Tibial nerve (tissue), 4 donors: ENCODE data around the gene SLC25A20. TPM values are rescaled to one million over a fixed set of nuclear protein-coding genes. Genes with fewer than 3 reads are reported as not detected.

ENCODE experiments used
- DNase-seq, 2 donors: peaks; one replicate each; pipeline ENCODE4 v3.0.0-alpha.2; 2019; ENCODE audit warnings: low spot score in 2 of 2
- H3K27ac ChIP-seq, 4 donors: fragments of 200-600 bp; sonication (generic) in 3 of 4; one replicate each; pipeline ENCODE4 v1.5.1; 2017 to 2019; ENCODE audit warnings: mild to moderate bottlenecking in 1 of 4
- H3K27me3 ChIP-seq, 2 donors: fragments of 200-600 bp; sonication (generic) in 1 of 2; one replicate each; pipeline versions ENCODE4 v1.5.1 to v1.6.0; 2017 to 2019
- H3K36me3 ChIP-seq, 3 donors: fragments of 200-600 bp; sonication (generic); one replicate each; pipeline ENCODE4 v1.5.1; 2018 to 2019
- H3K4me1 ChIP-seq, 4 donors: fragments of 200-600 bp; sonication (generic) in 3 of 4; one replicate each; pipeline ENCODE4 v1.5.1; 2017 to 2019
- H3K4me3 ChIP-seq, 4 donors: fragments of 200-600 bp; sonication (generic) in 3 of 4; one replicate each; pipeline ENCODE4 v1.5.1; 2017 to 2019; ENCODE audit warnings: mild to moderate bottlenecking in 1 of 4, moderate library complexity in 1 of 4
- H3K9me3 ChIP-seq, 4 donors: fragments of 200-600 bp; sonication (generic) in 3 of 4; one replicate each; pipeline ENCODE4 v1.5.1; 2017 to 2019
- CTCF ChIP-seq, 5 experiments: fragments of 200-600 bp in 3 of 5; fragments of 450-650 bp in 2 of 5; sonication (generic) in 3 of 5; IDR thresholded peaks; one replicate each; pipeline ENCODE4 v1.5.1; 2016 to 2019; ENCODE audit warnings: antibody characterized with exemption in 5 of 5, mild to moderate bottlenecking in 3 of 5, moderate library complexity in 2 of 5
- EP300 ChIP-seq, 2 donors: sonication (generic); formaldehyde crosslinking; IDR thresholded peaks; one replicate each; pipeline ENCODE4 v1.6.1; 2017; ENCODE audit warnings: antibody characterized with exemption in 2 of 2, mild to moderate bottlenecking in 1 of 2
- POLR2A ChIP-seq, 2 donors: fragments of 450-650 bp; IDR thresholded peaks; one replicate each; pipeline ENCODE4 v1.6.1; 2017; ENCODE audit warnings: antibody characterized with exemption in 2 of 2, mild to moderate bottlenecking in 2 of 2, moderate library complexity in 2 of 2
- whole genome bisulfite sequencing, 2 donors: methylation state at CpG; one replicate each; pipeline ENCODE4 v1.1.5; 2018; 5-methylcytosine and 5-hydroxymethylcytosine counted together
- total RNA-seq, 4 donors: library from RNA; depleted of rRNA; stranded (reverse); fragments of >200 nt; gene quantifications; one replicate each; pipeline ENCODE4 v1.1.0, GENCODE V29; 2016

SLC25A20 gene
- 10 to 100 TPM; 19.6 to 39.3 (median 22.1) TPM for total RNA-seq

GRCh38 chr3:48898383-48899234 lies at the start of gene SLC25A20:
SLC25A20 (minus strand) TSS chr3:48898882; CDS start chr3:48898794, 88 bp downstream.
- Histone ChIP-seq H3K27me3 (no peaks in the 10 kb centered on the region), H3K27ac (peak within 1 kb of the TSS; percentile 38 to 84 (median 79)), H3K9me3 (no peaks in the 10 kb centered on the region), H3K4me1 (peaks cover 0 to 27% (median 15%) of the 10 kb centered on the region in 4 donors), H3K36me3 (no peaks in the 10 kb centered on the region), H3K4me3 (peak within 1 kb of the TSS; percentile 46 to 84 (median 58))
- peak in 1 of 5 experiments; percentile 17 for TF ChIP-seq CTCF (IDR thresholded peaks at IDR 0.05)
- peak in 1 of 2 donors; percentile 55 for TF ChIP-seq POLR2A (IDR thresholded peaks at IDR 0.05)
- peak; percentile 61 to 84 for TF ChIP-seq EP300 (IDR thresholded peaks at IDR 0.05)
- DNase-seq, result peak; percentile 76 to 79
- WGBS, 2 donors, result 4 to 6% methylated on average over 30 to 54 of the region's 54 CpGs

- peaks cover 0 to 26% (median 0%) of the 10 kb centered on the region in 3 donors for H3K36me3 ChIP-seq
- H3K27ac ChIP-seq, result peak overlapping the region in 1 of 4 donors; percentile 40
- DNase-seq, result no peak
- peaks cover 0 to 6% (median 0%) of the 10 kb centered on the region in 4 donors for H3K4me1 ChIP-seq
- 67 to 77% methylated on average over 4 of the region's 4 CpGs for WGBS, 2 donors
- no peak overlapping the region for H3K4me3 ChIP-seq
- H3K9me3 ChIP-seq, result no peaks in the 10 kb centered on the region
- H3K27me3 ChIP-seq, result no peaks in the 10 kb centered on the region
- TF ChIP-seq CTCF (IDR thresholded peaks at IDR 0.05) (no peak), POLR2A (IDR thresholded peaks at IDR 0.05) (no peak), EP300 (IDR thresholded peaks at IDR 0.05) (no peak)
These were observed 47.3 kb upstream of the SLC25A20 start for GRCh38 chr3:48945891-48946549.

- 92 to 96% methylated on average over 2 of the region's 2 CpGs for WGBS, 2 donors
- Histone ChIP-seq H3K4me1 (peaks cover 0 to under 1% (median 0%) of the 10 kb centered on the region in 4 donors), H3K4me3 (no peak overlapping the region), H3K9me3 (no peaks in the 10 kb centered on the region), H3K27ac (peak overlapping the region in 1 of 4 donors; percentile 40), H3K27me3 (no peaks in the 10 kb centered on the region), H3K36me3 (peaks cover 0 to 26% (median 0%) of the 10 kb centered on the region in 3 donors)
- no peak for DNase-seq
- TF ChIP-seq POLR2A (IDR thresholded peaks at IDR 0.05) (no peak), EP300 (IDR thresholded peaks at IDR 0.05) (no peak), CTCF (IDR thresholded peaks at IDR 0.05) (no peak)
These were observed 46.8 kb upstream of the SLC25A20 start for GRCh38 chr3:48945432-48945831.

- peaks cover 0 to 18% (median 5%) of the 10 kb centered on the region in 3 donors for H3K36me3 ChIP-seq
- no peaks in the 10 kb centered on the region for H3K27me3 ChIP-seq
- no peak for DNase-seq
- TF ChIP-seq POLR2A (IDR thresholded peaks at IDR 0.05), result no peak
- no peak for TF ChIP-seq CTCF (IDR thresholded peaks at IDR 0.05)
- TF ChIP-seq EP300 (IDR thresholded peaks at IDR 0.05), result no peak
- WGBS, 2 donors, result 95 to 97% methylated on average over 3 of the region's 3 CpGs
- no peak overlapping the region for H3K4me3 ChIP-seq
- no peak overlapping the region for H3K27ac ChIP-seq
- H3K4me1 ChIP-seq, result peaks cover 0 to 5% (median 0%) of the 10 kb centered on the region in 4 donors
- H3K9me3 ChIP-seq, result no peaks in the 10 kb centered on the region
These were observed 40.0 kb upstream of the SLC25A20 start for GRCh38 chr3:48938689-48939088.

GRCh38 chr3:48938156-48938555 lies 39.5 kb upstream of the SLC25A20 start:
- Histone ChIP-seq H3K36me3 (peaks cover 0 to 20% (median 5%) of the 10 kb centered on the region in 3 donors), H3K27me3 (no peaks in the 10 kb centered on the region), H3K27ac (no peak overlapping the region), H3K4me1 (peaks cover 0 to 5% (median 0%) of the 10 kb centered on the region in 4 donors), H3K9me3 (no peaks in the 10 kb centered on the region), H3K4me3 (no peak overlapping the region)
- TF ChIP-seq POLR2A (IDR thresholded peaks at IDR 0.05) (no peak), EP300 (IDR thresholded peaks at IDR 0.05) (no peak), CTCF (IDR thresholded peaks at IDR 0.05) (no peak)
- DNase-seq, result no peak
